HCT116 (cell line): Measurements from ENCODE around the gene TNFRSF19.

ENCODE experiments used
- EZH2phosphoT487 ChIP-seq: fragments of 200-600 bp; IDR thresholded peaks from 2 replicates; pipeline ENCODE4 v1.6.1; 2018; ENCODE audit warnings: antibody characterized with exemption, borderline replicate concordance
- POLR2A ChIP-seq: IDR thresholded peaks from 2 replicates; pipeline ENCODE4 v1.7.0; 2011; ENCODE audit warnings: borderline replicate concordance; ENCODE audit not compliant: insufficient read depth, insufficient read length; ENCODE audit errors: extremely low read depth
- POLR2AphosphoS5 ChIP-seq: IDR thresholded peaks from 2 replicates; pipeline ENCODE4 v1.6.1; 2011; ENCODE audit warnings: mild to moderate bottlenecking, low read depth, low read length, moderate library complexity
- TF ChIP-seq, protein P1 (sequence below): IDR thresholded peaks from 2 replicates; pipeline ENCODE4 v1.6.1; 2011; ENCODE audit warnings: mild to moderate bottlenecking, low read length, moderate library complexity; ENCODE audit not compliant: insufficient replicate concordance; ENCODE audit errors: extremely low read depth
- TF ChIP-seq, protein P2 (sequence below), 3 experiments: fragments of 200-600 bp in 1 of 3; sonication (generic) in 1 of 3; IDR thresholded peaks in 2 of 3; conservative IDR thresholded peaks in 1 of 3; 2 replicates each; pipeline ENCODE4 v1.5.1; 2012 to 2017; ENCODE audit warnings: low read depth in 2 of 3, low read length in 2 of 3, antibody characterized with exemption in 1 of 3, borderline replicate concordance in 1 of 3, control low read depth in 1 of 3, mild to moderate bottlenecking in 1 of 3, mixed read lengths in 1 of 3, mixed run types in 1 of 3, moderate library complexity in 1 of 3; ENCODE audit not compliant: insufficient read depth in 1 of 3
- TF ChIP-seq, protein P3 (sequence below): IDR thresholded peaks from 2 replicates; pipeline ENCODE4 v1.6.1; 2012; ENCODE audit warnings: low read depth

DNA sequence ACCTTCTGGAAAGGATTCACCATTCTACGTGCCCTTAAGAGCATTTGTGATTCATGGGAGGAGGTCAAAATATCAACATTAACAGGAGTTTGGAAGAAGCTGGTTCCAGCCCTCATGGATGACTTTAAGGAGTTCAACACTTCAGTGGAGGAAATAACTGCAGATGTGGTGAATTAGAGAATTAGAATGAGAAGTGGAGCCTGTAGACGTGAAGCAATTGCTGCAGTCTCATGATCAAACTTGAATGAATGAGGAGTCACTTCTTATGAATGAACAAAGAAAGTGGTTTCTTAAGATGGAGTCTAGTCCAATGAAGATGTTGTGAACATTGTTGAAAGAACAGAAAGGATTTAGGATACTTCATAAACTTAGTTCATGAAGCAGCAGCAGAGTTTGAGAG lies 129.1 kb downstream of the TNFRSF19 start:
- TF ChIP-seq EZH2phosphoT487, result no peak
- TF ChIP-seq, protein P1, sequence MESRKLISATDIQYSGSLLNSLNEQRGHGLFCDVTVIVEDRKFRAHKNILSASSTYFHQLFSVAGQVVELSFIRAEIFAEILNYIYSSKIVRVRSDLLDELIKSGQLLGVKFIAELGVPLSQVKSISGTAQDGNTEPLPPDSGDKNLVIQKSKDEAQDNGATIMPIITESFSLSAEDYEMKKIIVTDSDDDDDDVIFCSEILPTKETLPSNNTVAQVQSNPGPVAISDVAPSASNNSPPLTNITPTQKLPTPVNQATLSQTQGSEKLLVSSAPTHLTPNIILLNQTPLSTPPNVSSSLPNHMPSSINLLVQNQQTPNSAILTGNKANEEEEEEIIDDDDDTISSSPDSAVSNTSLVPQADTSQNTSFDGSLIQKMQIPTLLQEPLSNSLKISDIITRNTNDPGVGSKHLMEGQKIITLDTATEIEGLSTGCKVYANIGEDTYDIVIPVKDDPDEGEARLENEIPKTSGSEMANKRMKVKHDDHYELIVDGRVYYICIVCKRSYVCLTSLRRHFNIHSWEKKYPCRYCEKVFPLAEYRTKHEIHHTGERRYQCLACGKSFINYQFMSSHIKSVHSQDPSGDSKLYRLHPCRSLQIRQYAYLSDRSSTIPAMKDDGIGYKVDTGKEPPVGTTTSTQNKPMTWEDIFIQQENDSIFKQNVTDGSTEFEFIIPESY, result no peak
- TF ChIP-seq, protein P2, sequence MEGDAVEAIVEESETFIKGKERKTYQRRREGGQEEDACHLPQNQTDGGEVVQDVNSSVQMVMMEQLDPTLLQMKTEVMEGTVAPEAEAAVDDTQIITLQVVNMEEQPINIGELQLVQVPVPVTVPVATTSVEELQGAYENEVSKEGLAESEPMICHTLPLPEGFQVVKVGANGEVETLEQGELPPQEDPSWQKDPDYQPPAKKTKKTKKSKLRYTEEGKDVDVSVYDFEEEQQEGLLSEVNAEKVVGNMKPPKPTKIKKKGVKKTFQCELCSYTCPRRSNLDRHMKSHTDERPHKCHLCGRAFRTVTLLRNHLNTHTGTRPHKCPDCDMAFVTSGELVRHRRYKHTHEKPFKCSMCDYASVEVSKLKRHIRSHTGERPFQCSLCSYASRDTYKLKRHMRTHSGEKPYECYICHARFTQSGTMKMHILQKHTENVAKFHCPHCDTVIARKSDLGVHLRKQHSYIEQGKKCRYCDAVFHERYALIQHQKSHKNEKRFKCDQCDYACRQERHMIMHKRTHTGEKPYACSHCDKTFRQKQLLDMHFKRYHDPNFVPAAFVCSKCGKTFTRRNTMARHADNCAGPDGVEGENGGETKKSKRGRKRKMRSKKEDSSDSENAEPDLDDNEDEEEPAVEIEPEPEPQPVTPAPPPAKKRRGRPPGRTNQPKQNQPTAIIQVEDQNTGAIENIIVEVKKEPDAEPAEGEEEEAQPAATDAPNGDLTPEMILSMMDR (IDR thresholded peaks at IDR 0.05 in 2 of 3, conservative IDR thresholded peaks at IDR 0.05 in 1 of 3; ENCODE audit: borderline replicate concordance in 1 of 3, insufficient read depth in 1 of 3, low read depth in 2 of 3, low read length in 2 of 3), result no peak
- no peak for TF ChIP-seq POLR2AphosphoS5
- TF ChIP-seq POLR2A, result no peak
- TF ChIP-seq, protein P3, sequence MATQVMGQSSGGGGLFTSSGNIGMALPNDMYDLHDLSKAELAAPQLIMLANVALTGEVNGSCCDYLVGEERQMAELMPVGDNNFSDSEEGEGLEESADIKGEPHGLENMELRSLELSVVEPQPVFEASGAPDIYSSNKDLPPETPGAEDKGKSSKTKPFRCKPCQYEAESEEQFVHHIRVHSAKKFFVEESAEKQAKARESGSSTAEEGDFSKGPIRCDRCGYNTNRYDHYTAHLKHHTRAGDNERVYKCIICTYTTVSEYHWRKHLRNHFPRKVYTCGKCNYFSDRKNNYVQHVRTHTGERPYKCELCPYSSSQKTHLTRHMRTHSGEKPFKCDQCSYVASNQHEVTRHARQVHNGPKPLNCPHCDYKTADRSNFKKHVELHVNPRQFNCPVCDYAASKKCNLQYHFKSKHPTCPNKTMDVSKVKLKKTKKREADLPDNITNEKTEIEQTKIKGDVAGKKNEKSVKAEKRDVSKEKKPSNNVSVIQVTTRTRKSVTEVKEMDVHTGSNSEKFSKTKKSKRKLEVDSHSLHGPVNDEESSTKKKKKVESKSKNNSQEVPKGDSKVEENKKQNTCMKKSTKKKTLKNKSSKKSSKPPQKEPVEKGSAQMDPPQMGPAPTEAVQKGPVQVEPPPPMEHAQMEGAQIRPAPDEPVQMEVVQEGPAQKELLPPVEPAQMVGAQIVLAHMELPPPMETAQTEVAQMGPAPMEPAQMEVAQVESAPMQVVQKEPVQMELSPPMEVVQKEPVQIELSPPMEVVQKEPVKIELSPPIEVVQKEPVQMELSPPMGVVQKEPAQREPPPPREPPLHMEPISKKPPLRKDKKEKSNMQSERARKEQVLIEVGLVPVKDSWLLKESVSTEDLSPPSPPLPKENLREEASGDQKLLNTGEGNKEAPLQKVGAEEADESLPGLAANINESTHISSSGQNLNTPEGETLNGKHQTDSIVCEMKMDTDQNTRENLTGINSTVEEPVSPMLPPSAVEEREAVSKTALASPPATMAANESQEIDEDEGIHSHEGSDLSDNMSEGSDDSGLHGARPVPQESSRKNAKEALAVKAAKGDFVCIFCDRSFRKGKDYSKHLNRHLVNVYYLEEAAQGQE, result no peak
